Calu3 (cell line): ENCODE results near the gene TCF12. TPM values are rescaled to one million over a fixed set of nuclear protein-coding genes. Genes with fewer than 3 reads are reported as not detected.

Source experiments
- BruUV-seq: library from RNA; stranded (reverse); fragments of 400-500 nt; replicated peaks from 2 replicates; lab custom pipeline; 2021; lab: Mats Ljungman, UMichigan
- CTCF ChIA-PET: fragments of 300-600 bp; sonication (Branson Sonifier 250); formaldehyde crosslinking; loops from one replicate; lab custom pipeline; 2022; ENCODE audit warnings: antibody characterized with exemption; lab: Charles Lee
- DNase-seq: peaks from one replicate; pipeline ENCODE4 v3.0.0; 2022
- H3K27ac Mint-ChIP-seq: one replicate; pipeline ENCODE4 v1.8.0; 2022; ENCODE audit warnings: mixed read lengths; ENCODE audit not compliant: unreplicated experiment
- H3K27me3 Mint-ChIP-seq: one replicate; pipeline ENCODE4 v1.8.0; 2022; ENCODE audit warnings: mixed read lengths; ENCODE audit not compliant: unreplicated experiment
- H3K36me3 Mint-ChIP-seq: one replicate; pipeline ENCODE4 v1.8.0; 2022; ENCODE audit warnings: mild to moderate bottlenecking, moderate library complexity, mixed read lengths; ENCODE audit not compliant: insufficient read depth, unreplicated experiment
- H3K4me1 Mint-ChIP-seq: one replicate; pipeline ENCODE4 v1.8.0; 2022; ENCODE audit warnings: mild to moderate bottlenecking, low read depth, mixed read lengths; ENCODE audit not compliant: unreplicated experiment
- H3K4me3 Mint-ChIP-seq: one replicate; pipeline ENCODE4 v1.8.0; 2022; ENCODE audit warnings: mild to moderate bottlenecking, low read depth, moderate library complexity, mixed read lengths; ENCODE audit not compliant: unreplicated experiment
- H3K9me3 Mint-ChIP-seq: one replicate; pipeline ENCODE4 v1.8.0; 2022; ENCODE audit warnings: low read depth, mixed read lengths; ENCODE audit not compliant: unreplicated experiment
- intact Hi-C: fragments of 100-400 bp; cut with micrococcal nuclease; formaldehyde crosslinking; loops from one replicate; pipeline ENCODE4 v1.10.0; 2022; ENCODE audit not compliant: unreplicated experiment
- total RNA-seq: library from RNA; stranded (reverse); gene quantifications from 2 replicates; pipeline ENCODE4 v1.2.3, GENCODE V29; 2022
- TF ChIP-seq, protein P1 (sequence below): fragments of 200-600 bp; IDR thresholded peaks from one replicate; pipeline ENCODE4 v1.8.0; 2022; ENCODE audit warnings: antibody characterized with exemption; ENCODE audit not compliant: unreplicated experiment

Gene TCF12
- total RNA-seq, 1 experiment from 2014 or later, result 127 TPM

DNA sequence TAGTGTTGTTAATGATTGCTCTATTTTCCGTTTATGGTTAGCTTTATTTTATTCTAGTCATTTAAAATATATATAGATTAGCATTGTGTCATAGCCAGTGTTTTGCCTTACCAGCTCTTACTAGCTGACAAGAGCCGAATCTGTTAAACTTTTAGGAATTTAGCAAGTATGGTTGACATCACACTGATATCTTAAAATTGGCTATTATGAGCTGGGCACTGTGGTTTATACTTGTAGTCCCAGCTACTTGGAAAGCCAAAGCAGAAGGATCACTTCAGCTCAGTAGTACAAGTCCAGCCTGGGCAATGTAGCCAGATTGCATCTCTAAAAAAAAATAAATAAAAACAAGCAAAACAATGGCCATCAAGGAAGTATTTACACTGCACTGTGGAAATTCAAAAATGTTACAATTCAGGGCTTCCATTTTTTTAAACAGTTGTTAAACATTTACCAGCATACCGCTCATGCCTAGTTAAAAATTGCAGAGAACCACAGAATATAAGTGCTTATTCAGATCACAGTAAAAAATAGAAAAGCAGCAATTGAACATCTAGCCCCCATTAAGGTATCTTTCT, 249.5 kb downstream of the TCF12 start:
- no peak for DNase-seq
- no TSS peak for BruUV-seq
- CTCF ChIA-PET, result no interaction called here
- TF ChIP-seq, protein P1, sequence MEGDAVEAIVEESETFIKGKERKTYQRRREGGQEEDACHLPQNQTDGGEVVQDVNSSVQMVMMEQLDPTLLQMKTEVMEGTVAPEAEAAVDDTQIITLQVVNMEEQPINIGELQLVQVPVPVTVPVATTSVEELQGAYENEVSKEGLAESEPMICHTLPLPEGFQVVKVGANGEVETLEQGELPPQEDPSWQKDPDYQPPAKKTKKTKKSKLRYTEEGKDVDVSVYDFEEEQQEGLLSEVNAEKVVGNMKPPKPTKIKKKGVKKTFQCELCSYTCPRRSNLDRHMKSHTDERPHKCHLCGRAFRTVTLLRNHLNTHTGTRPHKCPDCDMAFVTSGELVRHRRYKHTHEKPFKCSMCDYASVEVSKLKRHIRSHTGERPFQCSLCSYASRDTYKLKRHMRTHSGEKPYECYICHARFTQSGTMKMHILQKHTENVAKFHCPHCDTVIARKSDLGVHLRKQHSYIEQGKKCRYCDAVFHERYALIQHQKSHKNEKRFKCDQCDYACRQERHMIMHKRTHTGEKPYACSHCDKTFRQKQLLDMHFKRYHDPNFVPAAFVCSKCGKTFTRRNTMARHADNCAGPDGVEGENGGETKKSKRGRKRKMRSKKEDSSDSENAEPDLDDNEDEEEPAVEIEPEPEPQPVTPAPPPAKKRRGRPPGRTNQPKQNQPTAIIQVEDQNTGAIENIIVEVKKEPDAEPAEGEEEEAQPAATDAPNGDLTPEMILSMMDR, result no peak
- Mint-ChIP-seq H3K27ac (no peak overlapping the region), H3K4me1 (peaks cover 25% of the 10 kb centered on the region), H3K27me3 (no peaks in the 10 kb centered on the region), H3K4me3 (no peak overlapping the region), H3K36me3 (peaks cover 9% of the 10 kb centered on the region), H3K9me3 (no peaks in the 10 kb centered on the region)
- intact Hi-C loops, result loop anchor here (5.0 kb wide), 1 partner anchor 44 kb away; no protein-coding TSS in a partner anchor

DNA sequence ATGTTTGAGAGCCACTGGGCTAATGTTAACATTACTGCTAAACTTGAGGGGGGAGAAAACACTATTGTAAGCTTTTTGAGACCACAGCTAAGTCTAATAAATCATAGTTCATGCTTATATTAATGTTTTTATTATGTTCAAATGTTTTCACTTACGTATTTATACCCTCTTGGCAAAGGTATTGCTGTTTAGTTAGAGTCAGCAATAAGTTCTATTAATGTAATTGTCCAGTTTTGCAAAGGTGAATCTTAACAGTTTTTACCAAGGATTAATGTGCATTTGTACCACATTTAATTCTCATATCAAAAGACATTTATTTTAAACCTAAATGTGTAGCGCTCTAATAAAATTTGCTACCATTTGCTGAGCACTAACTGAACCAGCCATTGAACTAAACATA, 251.2 kb downstream of the TCF12 start:
- CTCF ChIA-PET, result no interaction called here
- intact Hi-C loops, result loop anchor here (5.0 kb wide), 1 partner anchor 43 kb away; no protein-coding TSS in a partner anchor
- BruUV-seq, result no TSS peak
- H3K9me3 Mint-ChIP-seq, result no peaks in the 10 kb centered on the region
- no peaks in the 10 kb centered on the region for H3K27me3 Mint-ChIP-seq
- peaks cover 9% of the 10 kb centered on the region for H3K36me3 Mint-ChIP-seq
- no peak for DNase-seq
- H3K4me1 Mint-ChIP-seq, result peaks cover 25% of the 10 kb centered on the region
- TF ChIP-seq, protein P1, result no peak
- H3K27ac Mint-ChIP-seq, result no peak overlapping the region
- H3K4me3 Mint-ChIP-seq, result no peak overlapping the region

DNA sequence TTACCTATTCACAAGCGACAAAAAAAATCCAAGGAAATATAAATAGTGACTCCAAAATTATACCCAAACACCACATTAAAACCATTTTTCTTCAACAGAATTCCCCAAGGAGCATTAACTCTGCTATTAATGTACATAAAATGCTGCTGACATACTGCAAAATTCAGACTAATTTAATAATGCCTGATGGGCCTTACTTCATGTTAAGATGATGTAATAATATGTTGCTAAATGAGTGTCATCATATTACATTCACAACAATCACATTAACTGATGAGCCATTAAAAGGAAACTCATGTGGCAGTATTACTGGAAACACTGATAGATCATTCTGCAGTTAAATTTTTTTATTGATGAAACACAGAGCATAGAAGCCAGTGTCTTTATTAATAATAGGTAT, 253.0 kb downstream of the TCF12 start:
- TF ChIP-seq, protein P1, result no peak
- Mint-ChIP-seq H3K36me3 (peaks cover 5% of the 10 kb centered on the region), H3K4me1 (peaks cover 13% of the 10 kb centered on the region), H3K9me3 (no peaks in the 10 kb centered on the region), H3K4me3 (no peak overlapping the region), H3K27ac (no peak overlapping the region), H3K27me3 (no peaks in the 10 kb centered on the region)
- DNase-seq, result no peak
- no TSS peak for BruUV-seq
- intact Hi-C loops, result no loop called here
- CTCF ChIA-PET, result no interaction called here

DNA sequence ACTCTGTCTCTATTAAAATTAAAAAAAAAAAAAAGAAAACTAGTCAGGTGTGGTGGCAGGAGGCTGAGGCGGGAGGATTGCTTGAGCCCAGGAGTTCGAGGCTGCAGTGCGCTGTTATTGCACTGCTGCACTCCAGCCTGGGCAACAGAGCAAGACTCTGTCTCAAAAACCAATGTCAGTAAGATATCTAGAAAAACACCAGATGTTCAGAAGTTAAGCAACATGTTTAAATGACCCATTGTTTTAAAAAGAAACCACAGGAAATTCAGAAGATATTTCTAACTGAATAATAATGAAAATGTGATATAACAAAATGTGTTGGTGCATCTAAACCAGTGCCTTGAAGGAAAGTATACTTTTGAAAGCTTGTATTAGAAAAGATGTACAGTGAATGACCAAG, 254.5 kb downstream of the TCF12 start:
- no peaks in the 10 kb centered on the region for H3K27me3 Mint-ChIP-seq

More for the DNA sequence above, 254.5 kb downstream of the TCF12 start:
- Mint-ChIP-seq H3K9me3 (no peaks in the 10 kb centered on the region), H3K36me3 (peaks cover 5% of the 10 kb centered on the region), H3K4me3 (no peak overlapping the region), H3K4me1 (no peaks in the 10 kb centered on the region), H3K27ac (no peak overlapping the region)
- TF ChIP-seq, protein P1, result no peak
- DNase-seq, result no peak
- intact Hi-C loops, result no loop called here
- BruUV-seq, result no TSS peak
- CTCF ChIA-PET, result interaction anchor here (0.7 kb wide), 1 partner anchor 58 kb away, joined by 6 read pairs; no protein-coding TSS in a partner anchor
